GM20000 (cell line): ENCODE data around the gene FAM131B.

ENCODE experiments used
- DNase-seq: peaks from one replicate; pipeline ENCODE4 v3.0.0; 2012; ENCODE audit warnings: low spot score
- CTCF ChIP-seq: IDR thresholded peaks from 2 replicates; pipeline ENCODE4 v1.5.1; 2012; ENCODE audit warnings: mild to moderate bottlenecking, control low read depth; ENCODE audit errors: extremely low read depth, missing control alignments

Gene FAM131B

GRCh38 chr7:143367972-143368371 is 5.5 kb upstream of the FAM131B start:
- TF ChIP-seq CTCF: no peak
- DNase-seq: no peak

- no peak for TF ChIP-seq CTCF
- DNase-seq: no peak
Measured at GRCh38 chr7:143363016-143363937, 764 bp upstream of the FAM131B start.

GRCh38 chr7:143361552-143362130 is 872 bp downstream of the FAM131B start:
- TF ChIP-seq CTCF: no peak
- DNase-seq: peak; percentile 63

GRCh38 chr7:143360788-143361551 is 1.5 kb downstream of the FAM131B start:
- TF ChIP-seq CTCF: no peak
- DNase-seq: no peak

- no peak for TF ChIP-seq CTCF
- no peak for DNase-seq
Measured at GRCh38 chr7:143359771-143360353, 2.7 kb downstream of the FAM131B start.

- DNase-seq: no peak
- no peak for TF ChIP-seq CTCF
Measured at GRCh38 chr7:143358626-143359025, 3.9 kb downstream of the FAM131B start.
